H1 (cell line): ENCODE measurements around the gene PLEKHG1. TPM values are rescaled to one million over a fixed set of nuclear protein-coding genes. Genes with fewer than 3 reads are reported as not detected.

Source experiments
- CBX8 ChIP-seq: fragments of 300-800, 300-1000 bp; sonication (generic); IDR thresholded peaks from 2 replicates; pipeline ENCODE4 v1.7.1; 2016; ENCODE audit warnings: low read depth, low read length, borderline replicate concordance
- FOSL1 ChIP-seq: IDR thresholded peaks from 2 replicates; pipeline ENCODE4 v1.6.1; 2011; ENCODE audit warnings: mild to moderate bottlenecking, low read depth, low read length, moderate library complexity; ENCODE audit not compliant: insufficient read depth
- HDAC2 ChIP-seq, 2 experiments: fragments of 300-600 bp in 1 of 2; sonication (generic) in 1 of 2; IDR thresholded peaks; 2 replicates each; pipeline ENCODE4 v1.6.1; 2011 to 2012; ENCODE audit warnings: low read depth in 2 of 2, low read length in 2 of 2, mild to moderate bottlenecking in 2 of 2, moderate library complexity in 2 of 2, borderline replicate concordance in 1 of 2, inconsistent platforms in 1 of 2
- NANOG ChIP-seq: IDR thresholded peaks from 2 replicates; pipeline ENCODE4 v1.6.1; 2011; ENCODE audit warnings: low read length, low read depth, mild to moderate bottlenecking, inconsistent platforms; ENCODE audit not compliant: insufficient read depth, poor library complexity, severe bottlenecking
- RBBP5 ChIP-seq: IDR thresholded peaks from 2 replicates; pipeline ENCODE4 v1.7.1; 2012; ENCODE audit warnings: low read depth, mild to moderate bottlenecking, inconsistent platforms, low read length, moderate library complexity, borderline replicate concordance
- SAP30 ChIP-seq: fragments of 300-600 bp; sonication (generic); IDR thresholded peaks from 2 replicates; pipeline ENCODE4 v1.7.1; 2012; ENCODE audit warnings: low read length, moderate library complexity, mild to moderate bottlenecking, inconsistent platforms; ENCODE audit not compliant: insufficient read depth, insufficient replicate concordance
- SP1 ChIP-seq: IDR thresholded peaks from 2 replicates; pipeline ENCODE4 v1.6.1; 2011; ENCODE audit warnings: low read depth, low read length
- TBP ChIP-seq: IDR thresholded peaks from 2 replicates; pipeline ENCODE4 v1.6.1; 2011; ENCODE audit warnings: low read depth, low read length, improper control_type of control experiment
- YY1 ChIP-seq: IDR thresholded peaks from 2 replicates; pipeline ENCODE4 v1.6.1; 2011; ENCODE audit warnings: low read depth, mild to moderate bottlenecking, low read length
- polyA plus RNA-seq, 7 experiments: library from polyadenylated mRNA; depleted of rRNA in 3 of 7; stranded (reverse) in 5 of 7; unstranded in 2 of 7; fragments of >200 nt in 5 of 7; fragments of 200-250 nt in 2 of 7; gene quantifications; 1 replicate in 5 of 7; 2 replicates in 1 of 7; 4 replicates in 1 of 7; pipeline versions ENCODE4 v1.2.1 to v1.2.3, GENCODE V29; 2011 to 2013; ENCODE audit warnings: missing spikeins in 2 of 7, mixed read lengths in 2 of 7
- total RNA-seq: library from RNA; stranded (reverse); fragmentation: NEBNext Ultra II Directional; extraction: Animal tissue kit (Norgen Biotek cat#: 25700); gene quantifications from 2 replicates; pipeline ENCODE4 v1.2.1, GENCODE V29; 2021
- TF ChIP-seq, protein P1 (sequence below): IDR thresholded peaks from 2 replicates; pipeline ENCODE4 v1.6.1; 2012; ENCODE audit warnings: inconsistent platforms

PLEKHG1 gene
- total and polyA plus RNA-seq, 2 of the 8 experiments (the other 6 are each of a cell fraction or from before 2014, with no cell fraction given): 0.94 to 2.2 TPM

DNA sequence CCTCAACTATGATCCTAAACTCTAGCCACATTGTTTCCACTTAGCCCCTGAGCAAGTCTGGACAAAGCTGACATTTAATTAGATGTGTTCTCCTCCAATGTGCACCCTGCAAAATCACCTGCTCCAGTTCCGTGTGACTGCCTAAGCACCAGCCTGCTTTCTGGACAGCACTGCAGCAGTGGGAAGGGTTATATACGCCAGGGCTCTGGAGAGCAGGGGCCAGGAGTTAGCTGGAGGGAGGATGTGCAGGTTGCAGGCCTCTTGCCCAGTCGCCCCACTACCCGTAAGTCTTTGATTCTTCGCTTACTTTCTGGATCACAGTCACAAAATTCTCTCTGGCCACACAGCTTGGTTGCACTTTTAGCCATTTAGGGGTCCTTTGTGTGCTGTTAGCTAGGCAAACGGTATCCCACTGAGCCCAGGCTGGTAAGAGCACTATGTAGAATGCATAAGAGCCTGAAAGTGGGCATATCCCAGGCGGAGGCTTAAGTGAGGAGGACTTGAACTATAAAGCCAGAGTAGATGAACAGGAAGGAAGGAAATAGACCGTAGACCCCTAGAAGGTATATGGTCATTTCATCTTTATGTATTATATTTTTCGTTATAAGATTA, 10.7 kb upstream of the PLEKHG1 start (continued):
- TF ChIP-seq NANOG (no peak), RBBP5 (no peak), TBP (no peak), HDAC2 (IDR thresholded peaks at IDR 0.05; ENCODE audit: borderline replicate concordance in 1 of 2, low read depth in 2 of 2, low read length in 2 of 2) (no peak), SAP30 (no peak), FOSL1 (no peak), SP1 (no peak), CBX8 (no peak), YY1 (no peak)
- TF ChIP-seq, protein P1, sequence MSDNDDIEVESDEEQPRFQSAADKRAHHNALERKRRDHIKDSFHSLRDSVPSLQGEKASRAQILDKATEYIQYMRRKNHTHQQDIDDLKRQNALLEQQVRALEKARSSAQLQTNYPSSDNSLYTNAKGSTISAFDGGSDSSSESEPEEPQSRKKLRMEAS: no peak
